VCaP (cell line): ENCODE results near the gene OR13J1.

Experiments used
- H3K27ac ChIP-seq: fragments of 450-650 bp; 2 replicates; pipeline ENCODE4 v1.5.1; 2017
- TF ChIP-seq, protein P1 (sequence below): fragments of 450-650 bp; conservative IDR thresholded peaks from 2 replicates; pipeline ENCODE4 v1.5.1; 2017; ENCODE audit warnings: mild to moderate bottlenecking, moderate library complexity

The OR13J1 gene

DNA sequence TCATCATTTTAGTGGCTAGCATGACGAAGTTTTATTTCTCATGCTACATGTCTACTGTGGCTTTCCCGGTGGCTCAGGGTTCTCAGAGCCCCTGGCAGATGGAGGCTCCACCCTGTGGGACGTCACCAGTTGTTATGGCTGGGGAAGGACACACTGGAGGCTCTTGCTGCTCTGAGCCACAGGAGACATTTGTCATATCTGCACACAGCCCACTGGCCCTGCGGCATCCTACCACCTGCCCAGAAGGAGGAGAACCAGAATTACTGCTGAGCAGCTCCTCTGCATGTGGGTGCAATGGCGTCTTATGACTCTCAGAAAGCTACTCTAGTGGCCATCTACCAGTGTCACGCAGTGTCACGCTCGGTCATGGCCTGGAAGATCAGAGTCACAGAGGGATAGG, 6.6 kb downstream of the OR13J1 start:
- TF ChIP-seq, protein P1, sequence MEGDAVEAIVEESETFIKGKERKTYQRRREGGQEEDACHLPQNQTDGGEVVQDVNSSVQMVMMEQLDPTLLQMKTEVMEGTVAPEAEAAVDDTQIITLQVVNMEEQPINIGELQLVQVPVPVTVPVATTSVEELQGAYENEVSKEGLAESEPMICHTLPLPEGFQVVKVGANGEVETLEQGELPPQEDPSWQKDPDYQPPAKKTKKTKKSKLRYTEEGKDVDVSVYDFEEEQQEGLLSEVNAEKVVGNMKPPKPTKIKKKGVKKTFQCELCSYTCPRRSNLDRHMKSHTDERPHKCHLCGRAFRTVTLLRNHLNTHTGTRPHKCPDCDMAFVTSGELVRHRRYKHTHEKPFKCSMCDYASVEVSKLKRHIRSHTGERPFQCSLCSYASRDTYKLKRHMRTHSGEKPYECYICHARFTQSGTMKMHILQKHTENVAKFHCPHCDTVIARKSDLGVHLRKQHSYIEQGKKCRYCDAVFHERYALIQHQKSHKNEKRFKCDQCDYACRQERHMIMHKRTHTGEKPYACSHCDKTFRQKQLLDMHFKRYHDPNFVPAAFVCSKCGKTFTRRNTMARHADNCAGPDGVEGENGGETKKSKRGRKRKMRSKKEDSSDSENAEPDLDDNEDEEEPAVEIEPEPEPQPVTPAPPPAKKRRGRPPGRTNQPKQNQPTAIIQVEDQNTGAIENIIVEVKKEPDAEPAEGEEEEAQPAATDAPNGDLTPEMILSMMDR = no peak

DNA sequence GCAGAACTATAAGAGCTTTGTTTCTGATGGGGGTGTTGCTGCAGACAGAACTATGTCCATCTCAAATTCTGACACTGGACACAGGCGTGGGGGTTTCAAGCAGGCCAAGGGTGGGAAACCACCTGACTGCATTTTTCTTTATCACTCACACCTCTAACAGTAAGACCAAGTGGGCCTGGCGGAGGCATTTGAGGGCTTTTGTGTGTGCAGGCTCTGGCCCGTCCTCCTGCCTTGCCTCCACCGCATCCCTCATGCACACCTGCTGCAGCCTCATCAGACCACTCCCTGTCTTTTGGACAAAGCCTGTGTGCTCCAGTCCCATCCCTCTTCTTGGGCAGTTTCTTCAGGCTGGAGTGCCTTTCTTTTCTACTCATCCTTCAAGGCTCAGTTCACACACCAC, 7.9 kb downstream of the OR13J1 start:
- TF ChIP-seq, protein P1 = no peak

More for the DNA sequence above, 6.6 kb downstream of the OR13J1 start:
- H3K27ac ChIP-seq = no peak overlapping the region

DNA sequence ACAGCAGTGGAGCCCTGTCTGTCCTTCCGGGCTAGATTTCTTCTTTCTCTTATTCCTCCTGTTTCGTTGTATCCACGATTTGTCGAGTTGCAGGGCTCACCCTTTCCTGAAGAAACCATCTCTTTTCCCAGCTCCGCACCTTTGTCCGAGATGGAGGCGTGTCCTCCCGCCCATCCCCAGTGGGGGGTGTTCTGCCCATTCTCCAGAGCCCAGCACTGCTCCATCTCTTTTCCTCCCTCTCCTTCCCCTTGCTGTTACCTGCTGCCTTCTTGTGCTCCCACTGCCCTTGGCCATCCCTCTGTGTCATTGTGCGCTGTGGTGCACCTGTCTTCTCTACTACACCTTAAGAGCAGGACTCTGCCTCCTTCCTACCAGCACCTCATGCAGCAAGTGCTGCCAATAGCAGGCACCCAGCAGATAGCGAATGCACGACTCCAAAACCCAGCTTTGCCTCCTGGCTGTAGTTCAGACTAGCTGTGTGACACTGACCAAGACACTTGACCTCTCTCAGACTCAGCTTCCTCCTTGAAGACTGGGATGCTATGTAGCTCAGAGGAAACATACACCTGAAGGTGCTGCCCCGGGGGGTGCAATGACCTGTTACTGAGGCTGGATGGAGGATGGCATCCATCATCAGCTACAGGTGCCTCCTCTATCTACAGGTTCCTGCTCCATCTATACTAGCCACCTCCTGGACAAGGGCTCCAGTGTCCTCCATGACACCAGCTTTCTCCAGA, 8.9 kb downstream of the OR13J1 start:
- H3K27ac ChIP-seq = no peak overlapping the region
- TF ChIP-seq, protein P1 = no peak

More for the DNA sequence above, 7.9 kb downstream of the OR13J1 start:
- H3K27ac ChIP-seq = no peak overlapping the region

DNA sequence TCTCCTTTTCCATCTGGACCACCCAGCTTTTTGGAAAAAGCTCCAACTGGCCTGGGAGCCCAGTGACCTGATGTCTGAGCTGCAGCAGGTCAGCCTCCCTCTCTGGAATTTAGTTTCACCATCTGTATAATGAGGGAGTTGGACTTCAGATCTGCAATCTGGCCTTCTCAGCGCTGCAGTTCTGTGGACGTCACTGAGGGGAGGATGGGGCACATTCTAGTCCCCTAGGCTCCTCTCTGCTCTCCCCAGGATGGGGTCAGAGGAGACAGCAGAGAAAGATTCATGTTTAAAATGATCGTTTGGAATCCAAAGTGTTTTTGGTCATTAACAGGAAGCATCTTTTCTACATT, 10.2 kb downstream of the OR13J1 start:
- TF ChIP-seq, protein P1 = no peak
- H3K27ac ChIP-seq = no peak overlapping the region

DNA sequence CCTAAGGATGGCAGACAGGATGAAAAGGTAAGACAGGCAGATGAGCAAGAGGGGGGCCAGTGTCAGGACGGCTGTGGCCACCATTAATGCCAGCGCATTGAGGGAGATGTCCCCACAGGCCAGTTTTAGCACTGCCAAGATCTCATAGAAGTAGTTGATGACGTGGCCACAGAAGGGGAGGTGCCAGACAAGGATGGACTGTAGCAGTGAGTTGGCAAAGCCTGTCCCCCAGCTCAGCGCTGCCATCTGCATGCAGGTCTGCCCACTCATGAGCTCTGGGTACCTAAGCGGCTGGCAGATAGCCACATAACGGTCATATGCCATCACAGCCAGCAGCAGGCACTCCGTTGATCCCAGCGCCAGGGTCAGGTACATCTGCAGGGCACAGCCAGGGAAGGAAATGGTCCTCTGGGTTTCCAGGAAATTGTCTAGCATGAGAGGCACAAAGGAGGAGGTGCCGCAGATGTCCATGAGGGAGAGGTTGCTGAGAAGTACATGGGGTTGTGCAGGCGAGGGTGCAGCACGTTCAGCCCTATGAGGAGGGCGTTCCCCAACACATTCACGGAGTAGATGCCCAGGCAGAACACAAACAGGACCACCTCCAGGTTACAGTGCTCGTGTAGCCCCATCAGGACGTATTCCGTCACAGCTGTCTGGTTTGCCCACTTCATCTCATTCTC, 10.8 kb downstream of the OR13J1 start:
- TF ChIP-seq, protein P1 = no peak

DNA sequence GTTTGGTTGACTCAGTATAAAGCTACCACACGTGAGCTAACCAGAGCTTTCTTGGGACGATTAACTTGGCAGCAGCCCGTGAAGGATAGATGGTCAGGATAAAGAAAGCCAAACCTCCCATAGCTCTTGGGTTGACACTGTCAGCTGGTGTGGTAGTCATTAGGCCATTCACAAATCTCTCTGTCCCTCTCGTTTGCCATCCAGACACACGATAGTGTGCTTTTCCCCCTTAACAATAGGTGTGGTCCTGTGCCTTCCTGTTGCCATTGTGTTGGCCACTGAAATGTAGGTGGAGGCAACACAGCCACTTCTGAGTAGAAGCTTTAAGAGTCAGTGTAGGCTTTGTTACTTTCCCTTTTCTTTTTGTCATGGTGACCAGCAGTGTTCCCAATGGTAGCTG, 11.7 kb downstream of the OR13J1 start:
- H3K27ac ChIP-seq = no peak overlapping the region
- TF ChIP-seq, protein P1 = no peak

More for the DNA sequence above, 10.8 kb downstream of the OR13J1 start:
- H3K27ac ChIP-seq = no peak overlapping the region

DNA sequence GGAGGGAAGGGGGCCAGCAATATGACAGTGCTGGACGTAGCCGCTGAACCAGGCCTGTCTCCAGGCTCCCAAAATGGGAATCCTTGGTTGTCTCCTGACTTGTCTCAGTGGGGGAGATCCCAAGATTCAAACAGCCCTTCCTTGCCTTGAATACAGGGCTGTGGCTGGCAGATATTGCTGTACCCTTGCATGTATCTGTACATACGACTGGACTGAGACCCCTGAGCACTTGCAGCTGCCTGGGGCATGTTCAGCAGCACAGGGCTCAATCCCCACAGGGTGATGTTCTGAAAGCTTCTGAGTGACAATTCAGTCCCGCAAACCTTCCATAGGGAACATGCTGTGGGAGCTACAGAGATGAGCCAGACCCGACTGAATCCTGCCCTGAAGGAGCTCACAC, 13.3 kb downstream of the OR13J1 start:
- H3K27ac ChIP-seq = no peak overlapping the region
- TF ChIP-seq, protein P1 = no peak
